Measurements from ENCODE around the gene PIK3R5.
"Not testable (repeated sequence)": the region's sequence is repeated elsewhere in the genome, so short reads cannot be mapped to it uniquely, and the experiment has no call there.

Gene PIK3R5

DNA sequence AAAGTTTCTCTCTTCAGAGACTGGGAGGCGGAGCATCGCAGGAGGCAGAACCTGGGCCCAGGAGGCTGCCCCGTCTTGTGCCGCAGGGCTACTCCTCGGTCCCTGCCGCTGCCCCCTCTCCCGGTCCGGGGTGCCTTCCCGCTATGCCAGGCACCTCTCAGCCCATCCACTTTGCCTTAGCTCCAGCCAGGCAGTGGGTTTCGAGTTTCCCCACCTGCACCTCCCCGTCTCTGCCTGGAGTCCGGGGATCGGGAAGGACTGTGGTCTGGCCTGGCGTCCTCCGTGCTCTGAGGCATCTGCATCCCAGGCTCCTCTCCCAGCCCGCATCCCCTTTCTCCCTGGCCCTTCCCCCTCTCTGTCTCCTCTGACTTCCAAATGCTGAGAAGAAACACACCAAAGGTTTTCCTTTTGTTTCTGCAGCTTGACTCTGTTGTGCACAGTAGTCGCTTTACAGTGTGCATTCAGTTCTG lies 71.3 kb downstream of the PIK3R5 start:
- no peak for DNase-seq

DNA sequence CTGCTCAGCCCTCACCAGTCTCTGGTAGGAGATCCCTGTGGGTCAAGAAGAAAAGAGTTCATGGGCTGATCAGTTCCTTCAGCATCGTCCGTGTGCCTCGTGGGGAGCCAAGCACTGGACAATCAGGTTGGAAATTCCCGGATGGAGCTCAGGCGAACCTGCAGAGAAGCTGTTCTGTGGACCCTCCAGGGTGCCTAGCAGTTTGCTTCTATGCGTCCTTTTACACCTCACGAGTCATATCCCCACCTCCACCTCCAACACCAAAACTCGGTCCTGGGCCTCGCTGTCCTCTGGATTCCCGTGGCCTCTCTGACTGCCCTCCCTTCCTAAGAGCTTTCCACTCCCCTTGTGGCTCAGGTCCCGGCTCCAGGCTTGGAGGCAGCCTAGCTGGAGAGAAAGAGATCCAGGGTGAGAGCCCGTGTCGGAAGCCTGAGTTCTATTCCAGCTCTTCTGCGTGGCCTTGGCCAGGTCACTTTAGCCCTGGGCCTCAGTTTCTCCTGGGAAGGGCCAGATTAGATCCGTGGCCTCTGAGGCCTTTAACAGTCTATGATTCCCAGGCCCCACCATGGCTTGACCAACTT lies 71.8 kb downstream of the PIK3R5 start:
- no peak for DNase-seq

- no peak for DNase-seq
Measured at GRCh38 chr17:8893059-8893458, 72.4 kb downstream of the PIK3R5 start.

GRCh38 chr17:8892338-8892690 lies 73.2 kb downstream of the PIK3R5 start:
- no peak for DNase-seq

- no peak for DNase-seq
Measured at GRCh38 chr17:8890671-8891070, 74.8 kb downstream of the PIK3R5 start.

GRCh38 chr17:8889458-8890210 lies 75.9 kb downstream of the PIK3R5 start:
- DNase-seq: no peak

DNA sequence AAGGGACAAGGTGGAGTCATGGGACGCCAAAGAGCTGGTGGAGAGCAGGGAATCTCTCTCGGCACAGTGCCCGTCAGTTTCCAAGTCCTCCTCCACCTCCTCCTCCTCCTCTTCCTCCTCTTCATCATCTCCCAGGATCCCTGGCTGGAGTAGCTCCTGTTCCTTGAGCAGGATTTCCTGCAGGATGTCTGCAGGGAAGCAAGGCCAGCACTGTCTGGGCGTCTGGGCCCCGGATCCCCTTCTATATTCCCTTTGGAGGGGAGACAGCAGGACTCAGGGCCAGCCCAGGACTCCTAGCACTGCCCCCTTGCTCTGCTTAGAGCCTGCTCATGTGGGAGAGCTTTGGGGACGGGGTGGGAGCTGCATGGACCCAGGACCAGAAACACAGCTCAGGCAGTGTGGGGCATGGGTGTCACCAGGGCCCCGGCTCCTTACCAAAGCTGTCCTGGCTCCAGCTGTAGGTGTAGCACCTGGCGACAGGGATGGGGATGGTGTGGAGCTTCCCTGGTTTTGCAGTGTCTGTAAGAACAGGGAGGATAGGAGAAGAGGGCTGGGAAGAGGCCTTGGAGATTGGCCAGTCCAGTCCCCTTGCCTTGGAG lies 76.7 kb downstream of the PIK3R5 start:
- no peak for DNase-seq

GRCh38 chr17:8887834-8888703 lies 77.4 kb downstream of the PIK3R5 start:
- DNase-seq: no peak

DNA sequence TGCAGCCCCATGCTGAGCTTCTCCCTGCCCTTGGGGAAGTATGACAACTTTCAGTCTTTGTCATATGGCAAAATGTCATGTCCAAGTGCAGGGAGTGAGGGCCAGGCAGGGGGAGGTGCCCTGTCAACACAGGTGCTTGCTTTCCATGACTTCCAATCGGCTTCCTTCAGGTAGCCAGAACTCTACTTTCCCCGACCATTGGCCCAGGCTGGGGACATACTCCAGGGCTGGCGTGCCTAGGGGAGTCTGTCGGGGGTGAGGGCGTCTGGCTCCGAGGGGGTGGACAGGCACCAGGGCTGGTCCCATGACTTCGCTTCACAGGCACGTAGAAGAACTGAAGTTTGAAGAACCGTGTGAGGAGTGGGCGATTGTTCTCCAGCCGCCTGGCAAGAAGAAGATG lies 78.2 kb downstream of the PIK3R5 start:
- no peak for DNase-seq

DNA sequence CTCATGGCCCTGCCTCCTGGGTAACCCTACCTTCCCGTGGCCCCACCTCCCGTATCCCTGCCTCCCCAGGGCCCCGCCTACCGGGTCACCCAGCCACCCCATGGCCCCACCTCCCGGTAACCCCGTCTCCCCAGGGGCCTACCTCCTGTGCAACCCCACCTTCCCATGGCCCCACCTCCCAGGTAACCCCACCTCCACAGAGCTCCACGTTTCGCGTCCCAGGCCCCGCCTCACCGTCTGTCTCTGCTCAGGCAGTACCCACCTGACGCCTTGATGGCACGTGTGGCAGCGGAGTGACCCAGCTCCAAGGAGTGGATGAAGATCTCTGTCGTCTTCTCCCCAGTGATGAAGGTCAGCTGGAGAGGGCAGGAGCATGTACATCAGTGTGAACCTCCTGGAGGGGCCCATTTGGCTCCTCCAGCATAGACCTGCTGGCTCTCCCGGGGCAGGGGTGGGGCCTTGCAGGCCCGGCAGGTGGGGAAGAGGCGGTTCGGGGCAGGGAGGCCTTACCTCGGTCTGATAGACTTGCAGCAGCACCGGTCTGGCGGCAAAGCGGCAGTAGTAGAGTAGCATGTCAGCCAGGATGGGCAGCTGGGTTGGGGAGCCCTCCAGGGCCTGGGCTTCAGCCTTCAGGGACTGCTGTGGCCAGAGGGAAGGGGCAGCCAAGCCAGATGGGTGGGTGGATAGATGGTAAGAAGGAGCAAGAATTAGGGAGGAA lies 79.4 kb downstream of the PIK3R5 start:
- no peak for DNase-seq

- not testable (repeated sequence) for DNase-seq
Measured at GRCh38 chr17:8885163-8885966, 80.1 kb downstream of the PIK3R5 start.

DNA sequence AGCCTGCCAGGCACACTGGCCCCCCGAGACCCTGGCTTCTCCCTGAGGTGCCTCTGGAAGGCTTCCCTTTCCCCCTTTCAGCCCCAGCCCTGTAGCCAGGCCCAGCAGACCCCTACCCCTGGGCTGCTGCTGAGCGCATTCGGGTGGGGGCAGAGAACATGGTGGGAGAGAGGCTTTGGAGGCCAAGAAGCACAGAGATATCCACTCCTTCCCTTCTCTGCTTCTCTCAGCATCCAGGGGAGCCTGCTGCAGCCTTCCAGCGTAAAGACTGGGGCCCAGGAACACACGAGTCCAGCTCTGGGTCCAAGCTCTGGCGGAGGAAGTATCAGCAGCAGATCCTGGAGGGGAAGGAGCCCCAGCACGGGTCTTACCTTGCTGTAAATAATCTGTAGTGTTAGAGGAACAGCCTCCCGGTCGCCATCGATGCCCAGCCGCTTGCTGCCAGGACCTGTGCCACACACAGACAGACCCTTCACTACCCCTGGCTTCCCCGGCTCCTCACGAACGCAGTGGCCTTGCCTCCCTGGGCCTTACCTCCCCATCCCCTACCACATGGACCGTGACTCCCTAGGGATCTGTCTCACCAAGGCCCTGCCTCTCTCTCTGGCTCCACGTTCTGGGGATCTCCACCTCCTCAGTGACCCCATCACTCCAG lies 81.0 kb downstream of the PIK3R5 start:
- no peak for DNase-seq

DNA sequence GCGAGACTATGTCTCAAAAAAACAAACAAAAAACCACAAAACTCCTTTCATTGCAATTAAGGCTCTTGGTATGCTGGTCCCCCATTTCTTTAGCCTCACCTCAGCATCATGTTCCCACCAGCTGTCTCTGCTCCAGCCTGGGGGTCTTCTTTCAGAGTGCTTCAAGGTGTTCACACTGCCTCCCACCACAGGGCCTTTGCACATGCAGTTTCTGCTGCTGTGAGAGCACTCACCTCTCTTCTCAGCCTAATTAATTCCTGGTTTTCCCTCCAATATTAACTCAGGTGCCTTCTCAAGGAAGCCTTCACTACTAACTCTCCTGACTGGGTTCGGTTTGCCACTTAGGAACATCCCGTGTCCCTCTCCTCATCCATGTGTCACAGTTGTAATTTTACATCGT lies 82.2 kb downstream of the PIK3R5 start:
- DNase-seq: no peak

- no peak for DNase-seq
Measured at GRCh38 chr17:8881606-8882005, 83.9 kb downstream of the PIK3R5 start.

DNA sequence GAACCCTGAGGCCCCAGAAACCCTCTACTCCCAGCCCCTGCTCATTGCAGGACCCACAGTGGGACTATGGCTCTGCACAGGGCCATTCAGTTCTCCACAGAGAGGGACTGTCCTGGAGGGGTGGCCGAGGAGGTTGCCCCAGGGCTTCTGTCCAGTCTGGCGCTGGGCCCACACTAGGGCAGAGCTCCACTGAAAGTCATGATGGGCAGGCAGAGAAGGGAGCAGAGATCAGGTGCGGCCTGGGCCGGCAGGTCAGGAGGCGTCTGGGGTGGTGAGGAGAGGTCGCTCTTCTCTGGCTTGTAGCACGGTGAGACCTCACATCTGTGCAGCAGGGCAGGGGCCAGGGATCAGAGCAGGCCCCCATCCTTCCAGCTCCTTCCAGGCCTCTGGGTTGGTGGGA lies 85.0 kb downstream of the PIK3R5 start:
- DNase-seq: no peak

- no peak for DNase-seq
Measured at GRCh38 chr17:8879410-8879809, 86.1 kb downstream of the PIK3R5 start.

GRCh38 chr17:8877984-8878383 lies 87.5 kb downstream of the PIK3R5 start:
- DNase-seq: no peak

DNA sequence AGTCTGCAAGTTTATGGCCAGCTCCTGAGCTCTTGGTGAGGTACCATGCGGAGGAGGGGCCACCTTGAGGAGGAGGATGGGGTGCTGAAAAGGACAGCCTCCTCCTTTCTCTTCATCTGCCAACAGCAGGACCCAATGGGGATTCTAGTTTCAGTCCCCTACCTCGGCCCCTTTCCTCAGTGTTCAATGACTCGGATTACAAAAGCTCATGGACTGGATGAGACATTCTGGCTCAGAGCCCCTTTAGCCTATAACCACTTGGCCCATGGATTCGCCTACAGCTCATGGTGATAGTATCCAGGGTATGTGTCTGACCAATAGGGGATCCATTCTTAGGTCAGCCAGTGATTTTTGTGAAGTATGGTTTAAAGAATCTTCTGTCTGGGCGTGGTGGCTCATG lies 89.5 kb downstream of the PIK3R5 start:
- no peak for DNase-seq

GRCh38 chr17:8875436-8875835 lies 90.1 kb downstream of the PIK3R5 start:
- no peak for DNase-seq

DNA sequence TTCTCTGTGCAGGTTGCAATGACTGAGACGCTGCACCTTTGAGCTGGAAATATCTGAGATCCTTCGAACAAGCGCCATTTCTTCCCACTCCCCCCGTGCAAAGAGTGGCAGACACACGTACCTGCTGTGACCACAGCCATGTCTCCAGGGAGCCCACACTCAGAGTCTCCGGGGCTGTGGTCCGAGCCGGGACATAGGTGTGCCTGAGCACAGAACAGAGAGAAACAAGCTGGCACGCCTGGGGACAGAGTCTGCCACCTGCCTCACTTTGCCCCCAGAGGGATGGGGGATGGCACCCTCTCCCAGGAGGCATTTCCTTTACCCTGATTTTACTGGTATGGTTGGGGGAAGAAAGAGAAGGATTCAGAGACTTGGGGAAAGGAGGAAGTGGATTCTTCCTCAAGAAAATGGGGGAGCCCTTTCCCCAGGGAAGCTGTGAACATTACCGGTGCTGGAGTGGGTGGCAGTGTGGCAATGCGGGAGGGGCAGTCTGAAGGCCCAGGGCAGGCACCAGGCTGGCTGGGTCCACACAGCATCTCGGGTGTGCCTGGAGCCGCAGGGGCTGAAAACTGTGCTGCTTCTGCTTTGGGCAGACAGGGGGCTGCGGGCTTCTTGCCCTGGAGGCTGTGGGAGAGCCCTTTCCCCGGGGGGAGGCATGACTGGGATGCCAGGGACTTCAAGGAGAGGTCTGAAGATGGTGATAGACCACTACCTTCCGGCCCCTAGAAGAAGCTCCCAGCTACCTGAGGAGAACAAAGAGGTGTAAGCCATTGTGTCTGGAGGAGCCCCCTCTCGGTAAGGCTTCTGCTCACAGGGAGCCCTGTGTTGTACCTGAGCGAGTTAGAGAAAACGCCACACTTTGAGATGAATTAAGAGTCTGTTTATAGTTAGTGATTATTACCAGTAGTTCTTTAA lies 91.4 kb downstream of the PIK3R5 start:
- DNase-seq: no peak
